ENCODE data around the gene SYT8.
"Not testable (repeated sequence)": the region's sequence is repeated elsewhere in the genome, so short reads cannot be mapped to it uniquely, and the experiment has no call there.

The SYT8 gene, protein sequence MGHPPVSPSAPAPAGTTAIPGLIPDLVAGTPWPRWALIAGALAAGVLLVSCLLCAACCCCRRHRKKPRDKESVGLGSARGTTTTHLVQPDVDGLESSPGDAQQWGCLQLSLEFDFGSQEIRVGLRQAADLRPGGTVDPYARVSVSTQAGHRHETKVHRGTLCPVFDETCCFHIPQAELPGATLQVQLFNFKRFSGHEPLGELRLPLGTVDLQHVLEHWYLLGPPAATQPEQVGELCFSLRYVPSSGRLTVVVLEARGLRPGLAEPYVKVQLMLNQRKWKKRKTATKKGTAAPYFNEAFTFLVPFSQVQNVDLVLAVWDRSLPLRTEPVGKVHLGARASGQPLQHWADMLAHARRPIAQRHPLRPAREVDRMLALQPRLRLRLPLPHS

DNA sequence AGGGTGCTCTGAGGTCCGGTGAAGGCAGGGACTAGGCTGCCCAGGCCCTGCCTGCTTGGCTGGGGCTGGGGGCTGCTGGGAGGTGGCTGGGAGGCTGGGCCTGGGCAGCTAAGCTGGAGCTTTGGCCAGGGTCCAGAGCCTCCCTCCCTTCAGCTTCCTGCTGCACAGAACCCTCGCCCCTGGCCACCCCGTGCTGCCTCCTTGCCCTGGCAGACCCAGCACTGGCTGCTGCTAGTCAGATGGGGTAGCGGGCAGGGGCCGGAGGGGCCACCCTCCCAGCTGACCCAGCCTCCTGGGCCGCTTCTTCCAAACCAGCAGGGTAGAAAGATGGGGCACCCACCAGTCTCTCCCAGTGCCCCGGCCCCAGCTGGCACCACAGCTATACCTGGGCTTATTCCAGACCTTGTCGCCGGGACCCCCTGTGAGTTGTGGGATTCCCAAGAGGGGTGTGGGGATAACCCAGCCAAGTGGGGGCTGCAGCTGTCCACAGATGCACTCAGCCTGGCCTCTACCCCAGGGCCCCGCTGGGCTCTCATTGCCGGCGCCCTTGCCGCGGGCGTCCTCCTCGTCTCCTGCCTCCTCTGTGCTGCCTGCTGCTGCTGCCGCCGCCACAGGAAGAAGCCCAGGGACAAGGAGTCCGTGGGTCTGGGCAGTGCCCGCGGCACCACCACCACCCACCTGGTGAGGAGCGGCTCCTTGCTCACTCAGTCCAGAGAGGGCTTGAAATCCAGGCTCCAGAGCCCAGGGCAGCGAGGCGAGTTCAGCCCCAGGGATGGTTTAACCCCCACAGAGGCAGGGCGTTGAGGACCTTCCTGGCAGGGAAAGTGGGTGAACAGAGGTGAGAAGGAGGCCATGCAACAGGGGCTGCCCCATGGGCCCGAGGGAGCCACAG is at the start of gene SYT8:
TSS of gene SYT8 (plus strand) at position 212 of the 892 bp plus-strand sequence. CDS start at position 328, 116 bp downstream.
- Histone ChIP-seq H3K9ac (ENCODE audit: low read length) (no peak within 1 kb of the TSS), H3K27ac (ENCODE audit: low read depth, low read length) (no peak within 1 kb of the TSS), H3K36me3 (ENCODE audit: control insufficient read depth, insufficient read depth, low read length) (no peaks in the 10 kb centered on the region), H3K9me3 (ENCODE audit: control insufficient read depth, insufficient read depth, low read depth, low read length) (no peaks in the 10 kb centered on the region), H3K4me3 (ENCODE audit: low read depth, low read length) (no peak within 1 kb of the TSS), H3K27me3 (ENCODE audit: control insufficient read depth, insufficient read depth, low read length) (peaks cover 10% of the 10 kb centered on the region; the same call in 1 of the 2 replicates), H3K4me1 (ENCODE audit: control insufficient read depth, insufficient read depth, low read length) (peaks cover 10% of the 10 kb centered on the region)

DNA sequence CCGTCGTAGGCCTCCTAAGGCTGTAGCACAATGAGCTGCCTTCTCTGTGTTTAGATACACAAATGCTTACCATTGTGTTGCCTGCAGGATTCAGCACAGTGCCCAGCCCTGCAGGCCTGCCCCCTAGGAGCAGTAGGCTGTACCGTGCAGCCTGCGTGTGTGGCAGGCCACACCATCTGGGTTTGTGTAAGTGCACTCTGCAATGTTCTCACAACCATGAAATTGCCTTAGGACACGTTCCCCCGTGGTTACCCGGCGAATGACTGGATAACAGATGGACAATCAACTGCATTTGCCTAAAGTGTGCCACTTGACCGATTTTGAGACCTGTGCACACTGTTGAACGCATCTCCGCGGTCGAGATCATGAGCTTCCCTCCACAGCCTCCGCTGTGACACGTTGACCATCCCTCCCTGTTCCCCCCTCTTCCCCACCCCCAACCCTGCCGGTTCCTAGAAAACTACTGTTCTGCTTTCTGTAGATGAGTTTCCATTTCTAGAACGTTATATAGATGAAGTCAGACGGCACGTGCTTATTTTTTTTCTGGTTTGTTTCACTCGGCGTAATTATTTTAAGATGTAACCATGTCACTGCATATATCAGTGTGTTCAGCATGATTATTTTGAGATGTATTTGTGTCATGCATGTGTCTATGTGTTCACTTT is 48.9 kb upstream of the SYT8 start:
- Histone ChIP-seq H3K9ac (ENCODE audit: low read length) (no peak overlapping the region), H3K27me3 (ENCODE audit: control insufficient read depth, insufficient read depth, low read length) (peaks cover 4% of the 10 kb centered on the region), H3K4me1 (ENCODE audit: control insufficient read depth, insufficient read depth, low read length) (no peaks in the 10 kb centered on the region), H3K4me3 (ENCODE audit: low read depth, low read length) (no peak overlapping the region), H3K9me3 (ENCODE audit: control insufficient read depth, insufficient read depth, low read depth, low read length) (no peaks in the 10 kb centered on the region), H3K36me3 (ENCODE audit: control insufficient read depth, insufficient read depth, low read length) (no peaks in the 10 kb centered on the region), H3K27ac (ENCODE audit: low read depth, low read length) (no peak overlapping the region)

DNA sequence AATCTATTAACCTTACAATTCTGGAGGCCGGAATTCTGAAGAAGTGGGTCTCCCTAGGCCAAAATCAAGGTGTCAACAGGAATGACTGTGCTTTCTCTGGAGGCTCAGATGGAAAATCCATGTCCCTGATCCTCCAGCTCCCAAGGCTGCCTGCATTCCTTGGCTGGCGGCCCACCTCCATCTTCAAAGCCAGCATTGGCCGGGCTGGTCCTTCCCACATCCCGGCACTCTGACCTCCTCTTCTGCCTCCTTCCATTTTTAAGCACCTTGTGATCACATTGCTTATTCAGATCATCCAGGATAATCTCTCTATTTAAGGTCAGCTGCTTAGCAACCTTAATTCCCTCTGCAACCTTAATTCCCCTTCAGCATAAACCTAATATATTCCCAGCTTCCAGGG is 48.3 kb upstream of the SYT8 start:
- H3K9me3 ChIP-seq (ENCODE audit: control insufficient read depth, insufficient read depth, low read depth, low read length): no peaks in the 10 kb centered on the region
- H3K4me1 ChIP-seq (ENCODE audit: control insufficient read depth, insufficient read depth, low read length): no peaks in the 10 kb centered on the region
- no peak overlapping the region for H3K4me3 ChIP-seq (ENCODE audit: low read depth, low read length)
- no peak overlapping the region for H3K27ac ChIP-seq (ENCODE audit: low read depth, low read length)
- H3K27me3 ChIP-seq (ENCODE audit: control insufficient read depth, insufficient read depth, low read length): peaks cover 4% of the 10 kb centered on the region
- no peak overlapping the region for H3K9ac ChIP-seq (ENCODE audit: low read length)
- H3K36me3 ChIP-seq (ENCODE audit: control insufficient read depth, insufficient read depth, low read length): no peaks in the 10 kb centered on the region

DNA sequence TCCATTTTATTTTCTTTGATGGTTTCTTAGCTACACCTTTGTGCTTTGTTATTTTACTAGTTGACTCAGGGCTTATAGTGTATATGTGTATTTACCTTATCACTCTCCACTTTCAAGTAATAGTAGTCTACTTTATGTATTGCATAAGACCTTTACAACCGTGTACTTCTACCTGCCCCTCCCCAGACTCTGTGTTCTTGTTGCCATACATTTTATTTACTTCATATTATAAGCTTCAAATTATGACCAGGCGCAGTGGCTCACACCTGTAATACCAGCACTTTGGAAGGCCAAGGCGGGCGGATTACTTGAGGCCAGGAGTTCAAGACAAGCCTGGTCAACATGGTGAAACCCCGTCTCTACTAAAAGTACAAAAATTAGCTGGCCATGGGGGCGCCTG is 42.9 kb upstream of the SYT8 start:
- Histone ChIP-seq H3K4me3 (ENCODE audit: low read depth, low read length) (no peak overlapping the region), H3K36me3 (ENCODE audit: control insufficient read depth, insufficient read depth, low read length) (no peaks in the 10 kb centered on the region), H3K4me1 (ENCODE audit: control insufficient read depth, insufficient read depth, low read length) (no peaks in the 10 kb centered on the region), H3K27ac (ENCODE audit: low read depth, low read length) (no peak overlapping the region), H3K9me3 (ENCODE audit: control insufficient read depth, insufficient read depth, low read depth, low read length) (no peaks in the 10 kb centered on the region), H3K27me3 (ENCODE audit: control insufficient read depth, insufficient read depth, low read length) (peaks cover 18% of the 10 kb centered on the region), H3K9ac (ENCODE audit: low read length) (no peak overlapping the region)

DNA sequence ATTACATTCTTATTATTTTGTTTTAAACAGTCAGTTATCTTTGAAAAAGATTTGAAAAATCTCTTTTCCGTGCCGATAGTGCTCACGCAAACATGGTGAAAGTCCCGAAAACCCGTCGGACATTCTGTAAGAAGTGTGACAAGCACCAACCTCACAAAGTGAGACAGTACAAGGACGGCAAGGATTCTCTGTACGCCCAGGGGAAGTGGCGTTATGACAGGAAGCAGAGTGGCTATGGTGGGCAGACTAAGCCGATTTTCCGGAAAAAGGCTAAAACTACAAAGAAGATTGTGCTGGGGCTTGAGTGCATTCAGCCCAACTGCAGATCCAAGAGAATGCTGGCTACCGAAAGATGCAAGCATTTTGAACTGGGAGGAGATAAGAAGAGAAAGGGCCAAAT is 42.3 kb upstream of the SYT8 start:
- Histone ChIP-seq H3K27ac (ENCODE audit: low read depth, low read length) (no peak overlapping the region), H3K36me3 (ENCODE audit: control insufficient read depth, insufficient read depth, low read length) (no peaks in the 10 kb centered on the region), H3K4me1 (ENCODE audit: control insufficient read depth, insufficient read depth, low read length) (no peaks in the 10 kb centered on the region), H3K9ac (ENCODE audit: low read length) (no peak overlapping the region), H3K27me3 (ENCODE audit: control insufficient read depth, insufficient read depth, low read length) (peaks cover 18% of the 10 kb centered on the region), H3K4me3 (ENCODE audit: low read depth, low read length) (no peak overlapping the region), H3K9me3 (ENCODE audit: control insufficient read depth, insufficient read depth, low read depth, low read length) (no peaks in the 10 kb centered on the region)

DNA sequence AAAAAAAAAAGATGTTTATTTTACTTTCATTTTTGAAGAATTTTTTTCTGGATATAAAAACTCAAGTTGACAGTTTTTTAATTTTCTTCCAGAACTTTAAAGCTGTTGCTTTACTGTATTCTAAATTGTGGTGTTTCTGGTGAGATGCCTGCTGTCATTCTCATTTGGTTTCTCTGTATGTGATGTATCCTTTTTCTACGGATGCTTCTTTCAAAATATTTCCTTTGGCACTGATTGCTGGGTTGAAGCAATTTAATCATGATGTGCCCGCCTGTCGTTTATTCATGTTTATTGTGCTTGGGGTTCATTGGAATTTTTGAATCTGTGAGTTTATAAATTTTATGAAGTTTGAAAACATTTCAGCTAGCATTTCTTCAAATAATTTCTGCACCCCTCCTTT is 41.7 kb upstream of the SYT8 start:
- no peaks in the 10 kb centered on the region for H3K36me3 ChIP-seq (ENCODE audit: control insufficient read depth, insufficient read depth, low read length)
- H3K9me3 ChIP-seq (ENCODE audit: control insufficient read depth, insufficient read depth, low read depth, low read length): no peaks in the 10 kb centered on the region
- no peak overlapping the region for H3K4me3 ChIP-seq (ENCODE audit: low read depth, low read length)
- H3K27ac ChIP-seq (ENCODE audit: low read depth, low read length): no peak overlapping the region
- H3K9ac ChIP-seq (ENCODE audit: low read length): no peak overlapping the region
- peaks cover 18% of the 10 kb centered on the region for H3K27me3 ChIP-seq (ENCODE audit: control insufficient read depth, insufficient read depth, low read length)
- H3K4me1 ChIP-seq (ENCODE audit: control insufficient read depth, insufficient read depth, low read length): no peaks in the 10 kb centered on the region

DNA sequence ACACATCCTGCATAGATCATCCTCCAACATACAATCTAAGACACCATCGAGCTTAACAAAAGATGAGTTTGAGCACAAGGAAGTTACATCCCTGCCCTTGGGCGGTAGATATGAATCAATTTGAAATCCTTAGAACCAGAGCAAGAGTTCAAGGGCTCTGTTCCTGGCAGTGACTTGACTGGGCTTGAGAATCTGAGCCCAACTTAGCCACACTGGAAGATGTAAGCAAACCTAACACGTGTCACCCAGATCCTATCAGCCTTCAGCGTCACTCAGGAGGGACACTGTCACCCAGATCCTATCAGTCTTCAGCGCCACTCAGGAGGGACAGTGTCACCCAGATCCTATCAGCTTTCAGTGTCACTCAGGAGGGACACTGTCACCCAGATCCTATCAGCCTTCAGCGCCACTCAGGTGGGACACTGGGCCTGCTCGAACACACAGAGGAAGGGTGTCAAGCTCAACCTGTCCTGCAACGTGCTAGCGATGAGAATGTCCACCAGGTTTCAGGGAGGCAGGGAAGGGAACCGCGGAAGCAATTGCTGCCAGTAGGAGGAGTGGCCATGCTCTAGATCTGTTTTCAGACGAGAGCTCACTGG is 38.3 kb upstream of the SYT8 start:
- no peak overlapping the region for H3K27ac ChIP-seq (ENCODE audit: low read depth, low read length)
- no peak overlapping the region for H3K4me3 ChIP-seq (ENCODE audit: low read depth, low read length)
- no peak overlapping the region for H3K9ac ChIP-seq (ENCODE audit: low read length)
- peaks cover 14% of the 10 kb centered on the region; the same call in 1 of the 2 replicates for H3K27me3 ChIP-seq (ENCODE audit: control insufficient read depth, insufficient read depth, low read length)
- H3K9me3 ChIP-seq (ENCODE audit: control insufficient read depth, insufficient read depth, low read depth, low read length): no peaks in the 10 kb centered on the region
- H3K4me1 ChIP-seq (ENCODE audit: control insufficient read depth, insufficient read depth, low read length): no peaks in the 10 kb centered on the region
- H3K36me3 ChIP-seq (ENCODE audit: control insufficient read depth, insufficient read depth, low read length): no peaks in the 10 kb centered on the region

DNA sequence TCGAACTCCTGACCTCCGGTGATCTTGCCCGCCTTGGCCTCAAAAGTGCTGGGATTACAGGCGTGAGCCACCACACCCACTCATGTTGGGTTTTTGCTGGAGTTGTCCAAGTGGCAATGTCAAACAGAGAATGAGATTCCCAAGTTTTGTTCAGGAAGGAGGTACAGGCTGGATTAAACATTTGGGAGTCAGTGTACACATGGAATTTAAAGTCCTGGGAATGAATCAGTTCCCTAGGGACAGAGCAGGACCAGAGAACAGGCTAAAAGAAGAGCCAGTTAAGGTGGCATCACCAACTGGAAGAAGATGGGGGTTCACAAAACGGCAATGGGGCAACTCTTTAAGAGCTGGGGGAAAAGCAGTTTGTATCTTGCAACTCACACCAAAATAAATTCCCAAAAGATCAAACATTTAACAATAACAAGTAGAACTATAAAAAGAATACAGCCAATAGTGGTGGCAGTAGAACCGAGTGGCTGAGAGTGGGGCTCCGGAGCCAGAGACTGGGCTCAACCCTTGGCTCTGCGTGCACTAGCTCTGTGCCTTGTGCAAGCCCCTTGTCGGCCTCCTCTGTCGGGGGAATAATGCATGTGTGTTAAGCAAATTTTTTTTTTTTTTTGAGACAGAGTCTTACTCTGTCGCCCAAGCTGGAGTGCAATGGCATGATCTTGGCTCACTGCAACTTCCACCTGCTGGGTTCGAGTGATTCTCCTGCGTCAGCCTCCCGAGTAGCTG is 37.2 kb upstream of the SYT8 start:
- H3K4me1 ChIP-seq (ENCODE audit: control insufficient read depth, insufficient read depth, low read length): no peaks in the 10 kb centered on the region
- H3K9ac ChIP-seq (ENCODE audit: low read length): no peak overlapping the region
- no peaks in the 10 kb centered on the region for H3K9me3 ChIP-seq (ENCODE audit: control insufficient read depth, insufficient read depth, low read depth, low read length)
- H3K27me3 ChIP-seq (ENCODE audit: control insufficient read depth, insufficient read depth, low read length): peaks cover 14% of the 10 kb centered on the region; the same call in 1 of the 2 replicates
- no peaks in the 10 kb centered on the region for H3K36me3 ChIP-seq (ENCODE audit: control insufficient read depth, insufficient read depth, low read length)
- H3K4me3 ChIP-seq (ENCODE audit: low read depth, low read length): no peak overlapping the region
- H3K27ac ChIP-seq (ENCODE audit: low read depth, low read length): no peak overlapping the region

DNA sequence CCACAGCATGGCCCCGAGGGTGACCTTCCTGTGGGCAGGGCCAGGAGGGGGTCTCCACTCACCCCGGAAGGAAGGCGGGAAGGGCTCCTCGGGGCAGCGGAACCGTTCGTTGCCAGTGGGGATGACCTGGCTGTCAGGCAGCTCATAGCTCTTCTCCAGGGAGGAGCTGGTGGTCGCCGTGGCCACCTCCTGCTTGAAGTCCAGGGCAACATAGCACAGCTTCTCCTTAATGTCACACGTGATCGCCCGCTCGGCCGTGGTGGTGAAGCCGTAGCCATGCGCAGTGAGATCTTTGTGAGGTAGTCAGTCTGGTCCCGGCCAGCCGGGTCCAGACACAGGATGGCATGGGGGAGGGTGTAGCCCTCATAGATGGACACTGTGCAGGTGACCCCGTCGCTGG is 31.5 kb upstream of the SYT8 start:
- Histone ChIP-seq H3K4me3 (ENCODE audit: low read depth, low read length) (no peak overlapping the region), H3K27ac (ENCODE audit: low read depth, low read length) (no peak overlapping the region), H3K9ac (ENCODE audit: low read length) (no peak overlapping the region), H3K27me3 (ENCODE audit: control insufficient read depth, insufficient read depth, low read length) (no peaks in the 10 kb centered on the region), H3K9me3 (ENCODE audit: control insufficient read depth, insufficient read depth, low read depth, low read length) (no peaks in the 10 kb centered on the region), H3K4me1 (ENCODE audit: control insufficient read depth, insufficient read depth, low read length) (0 out of 2 replicates have a peak, but pooled peaks cover 2% of the 10 kb centered on the region), H3K36me3 (ENCODE audit: control insufficient read depth, insufficient read depth, low read length) (no peaks in the 10 kb centered on the region)

DNA sequence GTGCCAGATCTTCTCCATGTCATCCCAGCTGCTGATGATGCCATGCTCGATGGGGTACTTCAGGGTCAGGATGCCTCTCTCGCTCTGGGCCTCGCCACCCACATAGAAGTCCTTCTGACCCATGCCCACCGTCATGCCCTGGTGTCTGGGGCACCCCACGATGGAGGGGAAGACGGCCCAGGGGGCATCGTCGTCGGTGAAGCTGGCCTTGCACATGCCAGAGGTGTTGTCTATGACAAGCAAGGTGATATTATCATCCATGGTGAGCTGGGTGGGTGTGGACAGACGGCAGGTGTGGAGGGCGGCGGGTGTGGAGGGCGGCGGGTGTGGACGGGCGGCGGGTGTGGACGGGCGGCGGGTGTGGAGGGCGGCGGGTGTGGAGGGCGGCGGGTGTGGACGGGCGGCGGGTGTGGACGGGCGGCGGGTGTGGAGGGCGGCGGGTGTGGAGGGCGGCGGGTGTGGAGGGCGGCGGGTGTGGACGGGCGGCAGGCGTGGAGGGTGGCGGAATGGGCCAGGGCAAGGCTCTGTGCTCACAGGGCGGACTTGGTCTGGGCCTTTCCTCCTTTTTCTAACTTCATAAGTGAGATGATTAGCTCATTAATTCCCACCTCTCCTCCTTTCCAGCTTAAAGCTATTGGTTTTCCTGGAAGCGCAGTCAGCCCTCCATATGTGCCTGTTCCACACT is 30.8 kb upstream of the SYT8 start:
- H3K4me3 ChIP-seq (ENCODE audit: low read depth, low read length); H3K27ac ChIP-seq (ENCODE audit: low read depth, low read length); H3K36me3 ChIP-seq (ENCODE audit: control insufficient read depth, insufficient read depth, low read length); H3K9me3 ChIP-seq (ENCODE audit: control insufficient read depth, insufficient read depth, low read depth, low read length); H3K4me1 ChIP-seq (ENCODE audit: control insufficient read depth, insufficient read depth, low read length); H3K27me3 ChIP-seq (ENCODE audit: control insufficient read depth, insufficient read depth, low read length); H3K9ac ChIP-seq (ENCODE audit: low read length): not testable (repeated sequence)
